UCSD-AML1 (cell line): ENCODE measurements around the gene NOD2.

Experiments used
- DNase-seq: peaks from one replicate; lab custom pipeline; 2025; ENCODE audit not compliant: unreplicated experiment; lab: John Stamatoyannopoulos, UW

NOD2 gene

GRCh38 chr16:50669741-50670140 is 23.7 kb upstream of the NOD2 start:
- no peak for DNase-seq

DNA sequence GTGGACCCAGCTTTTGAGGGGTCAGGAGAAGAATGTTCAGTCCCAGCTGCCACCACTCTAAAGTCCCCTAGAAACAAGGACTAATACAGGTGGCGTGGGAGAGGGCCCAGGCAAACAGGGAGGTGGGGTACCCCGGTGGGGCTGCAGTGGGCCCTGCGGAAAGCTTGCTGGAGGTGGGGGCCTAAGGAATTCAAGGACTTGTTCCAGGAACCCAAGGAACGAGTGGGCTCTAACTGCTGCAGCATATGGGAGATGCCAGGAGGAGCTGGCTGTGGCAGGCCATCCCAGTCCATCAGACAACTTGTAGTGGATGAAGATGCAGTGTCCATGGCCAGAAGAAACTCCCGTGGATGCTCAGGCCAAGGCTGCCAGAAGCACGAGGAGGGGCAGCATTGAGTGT is 22.9 kb upstream of the NOD2 start:
- no peak for DNase-seq

GRCh38 chr16:50671644-50672260 is 21.7 kb upstream of the NOD2 start:
- peak; percentile 58 for DNase-seq

- no peak for DNase-seq
These were observed 19.7 kb upstream of the NOD2 start for GRCh38 chr16:50673496-50674275.

DNA sequence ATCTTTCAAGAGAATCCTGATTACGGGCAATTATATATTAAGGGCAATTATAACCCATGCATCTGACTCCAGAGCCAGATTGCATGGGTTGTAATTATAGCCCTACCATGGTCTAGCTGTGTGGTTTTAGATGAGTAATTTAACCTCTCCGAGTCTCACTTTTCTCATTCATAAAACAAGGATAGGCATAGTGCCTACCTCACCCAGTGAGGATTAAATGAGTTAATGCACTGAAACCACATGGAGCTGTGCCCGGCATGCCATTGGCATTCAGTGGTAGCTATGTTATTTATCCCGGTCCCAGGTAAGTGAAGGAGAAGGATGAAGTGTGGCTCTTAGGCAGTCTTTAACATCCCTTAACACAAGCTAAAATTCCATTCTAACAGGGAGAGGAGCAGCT is 18.6 kb upstream of the NOD2 start:
- DNase-seq: no peak

- no peak for DNase-seq
These were observed 17.5 kb upstream of the NOD2 start for GRCh38 chr16:50675686-50676610.

GRCh38 chr16:50676684-50677225 is 16.7 kb upstream of the NOD2 start:
- no peak for DNase-seq

- no peak for DNase-seq
These were observed 16.1 kb upstream of the NOD2 start for GRCh38 chr16:50677351-50677750.

DNA sequence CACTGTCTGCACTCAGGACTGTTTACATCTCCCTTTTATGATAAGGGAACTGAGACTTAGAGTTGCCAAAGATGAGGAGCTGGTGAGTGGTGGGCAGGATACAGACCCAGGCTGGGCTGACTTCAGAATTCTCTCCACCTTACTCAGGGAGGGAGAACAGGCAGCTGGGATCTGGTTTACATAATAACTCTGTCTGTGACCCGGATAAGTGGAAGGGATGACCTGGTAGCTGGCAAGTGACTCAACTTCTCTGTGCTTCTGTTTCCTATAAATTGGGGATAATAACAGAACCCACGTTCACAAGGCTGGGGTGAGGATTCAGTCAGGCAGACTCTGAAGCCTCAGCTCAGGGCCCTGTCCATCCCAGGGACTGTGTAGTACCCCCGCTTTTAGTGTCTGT is 14.9 kb upstream of the NOD2 start:
- no peak for DNase-seq

GRCh38 chr16:50679266-50679665 is 14.1 kb upstream of the NOD2 start:
- no peak for DNase-seq

- no peak for DNase-seq
These were observed 13.5 kb upstream of the NOD2 start for GRCh38 chr16:50679676-50680555.

- no peak for DNase-seq
These were observed 12.9 kb upstream of the NOD2 start for GRCh38 chr16:50680556-50680893.

DNA sequence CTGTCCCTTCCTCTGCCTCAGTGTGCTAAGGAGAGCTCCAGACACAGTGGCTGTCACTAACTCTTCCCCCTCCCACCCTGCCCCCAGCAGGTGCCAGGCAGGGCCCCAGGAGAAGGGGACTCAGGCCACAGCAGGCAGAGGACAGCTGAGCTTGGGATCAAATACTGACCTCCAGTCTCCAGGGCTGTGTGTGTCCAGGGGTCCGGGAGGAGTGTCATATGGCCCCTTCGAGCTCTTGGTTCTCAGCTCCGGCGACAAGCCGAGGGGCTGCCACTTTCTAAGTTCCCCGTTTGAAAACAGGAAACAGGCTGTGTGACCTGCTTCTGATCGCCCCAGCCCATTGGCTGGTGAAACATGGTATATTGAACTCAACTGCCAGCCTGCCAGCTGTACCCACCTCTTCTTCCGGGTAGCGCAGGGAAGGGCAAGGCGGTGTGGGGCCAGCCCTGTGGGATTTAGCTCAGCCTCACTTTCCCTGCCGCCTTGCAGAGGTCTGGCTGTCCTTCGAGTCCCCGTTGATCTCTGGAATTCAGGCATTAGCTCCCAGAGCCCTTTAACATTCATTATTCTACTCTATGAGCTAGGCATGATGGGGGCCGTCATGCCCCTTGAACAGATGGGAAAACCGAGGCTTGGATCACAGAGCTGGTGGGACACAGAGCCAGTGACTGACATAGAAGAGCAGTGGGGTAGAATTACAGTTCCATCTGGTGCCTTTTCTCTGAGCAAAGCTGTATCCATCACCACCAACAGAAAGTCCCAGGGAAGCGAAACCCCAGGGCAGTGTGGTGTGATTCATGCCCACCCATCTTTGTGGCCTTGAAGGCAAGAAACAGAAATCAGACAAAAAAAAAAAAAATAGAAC is 12.2 kb upstream of the NOD2 start, which contains the start of gene SNX20:
Gene SNX20, minus strand, starts transcription at position 292 of the 865 bp plus-strand sequence. CDS start 3,786 bp downstream, outside the sequence.
- peak; percentile 77 for DNase-seq

DNA sequence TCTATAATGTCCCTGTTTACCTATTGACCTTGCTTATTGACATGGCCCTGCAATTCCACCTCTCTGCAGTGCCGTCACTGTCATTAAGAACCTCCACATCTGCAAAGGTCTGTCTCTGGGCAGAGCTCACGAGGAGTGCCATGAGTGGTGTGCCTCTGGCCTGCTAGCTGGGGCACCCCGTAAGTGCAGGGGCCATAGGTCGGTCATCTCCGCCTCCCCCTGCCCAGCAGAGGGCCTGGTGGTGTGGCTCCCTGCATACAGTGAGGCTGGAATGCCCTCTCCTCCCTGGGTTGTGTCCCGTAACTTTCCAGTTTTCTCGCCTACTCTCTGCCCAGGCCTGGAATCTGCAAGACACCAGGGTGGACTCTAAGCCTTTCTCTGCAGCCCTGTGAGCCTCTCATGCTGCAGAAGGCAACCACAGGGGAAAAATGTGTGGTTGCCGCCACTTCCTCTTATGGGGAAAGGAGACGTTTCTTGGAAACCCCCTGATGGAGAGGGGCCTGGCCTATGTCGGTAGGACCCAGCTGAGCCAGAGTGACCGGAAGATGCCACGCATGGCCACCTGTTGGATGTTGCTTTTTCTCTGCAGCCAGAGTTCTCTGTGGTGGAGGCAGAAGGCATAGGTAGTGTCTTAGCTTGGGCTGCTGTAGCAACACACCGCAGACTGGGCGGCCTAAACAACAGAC is 9.6 kb upstream of the NOD2 start:
- peak; percentile 81 for DNase-seq

- no peak for DNase-seq
These were observed 8.5 kb upstream of the NOD2 start for GRCh38 chr16:50684823-50685461.

DNA sequence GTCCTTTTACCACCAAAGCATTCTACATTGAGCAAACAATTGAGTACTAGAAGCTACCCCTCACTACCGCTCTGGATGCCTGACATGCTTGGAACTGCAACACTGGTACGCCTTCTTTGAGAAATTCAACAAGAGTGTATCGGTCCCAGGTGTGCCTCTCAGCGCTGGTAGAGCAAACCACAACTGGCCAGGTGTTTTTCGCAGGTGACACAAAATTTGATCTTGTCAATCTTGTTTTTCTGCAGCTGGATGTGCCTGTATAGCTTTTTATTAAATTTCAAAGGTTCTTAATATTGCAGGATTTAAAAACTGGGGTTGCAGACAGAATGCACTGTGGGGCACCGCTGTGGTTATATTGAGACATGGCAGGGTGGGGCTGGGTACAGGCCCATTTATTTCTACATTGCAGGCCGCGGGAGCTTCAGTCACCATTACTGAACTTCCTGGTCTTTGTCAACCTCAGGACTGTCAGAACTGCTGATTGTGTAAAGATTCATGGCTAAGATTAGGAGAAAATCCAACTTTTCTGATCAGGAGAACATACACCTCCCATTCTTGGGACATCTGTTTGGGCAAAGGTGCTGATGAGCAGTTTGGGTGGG is 7.8 kb upstream of the NOD2 start:
- no peak for DNase-seq

GRCh38 chr16:50688083-50688482 is 5.3 kb upstream of the NOD2 start:
- no peak for DNase-seq

DNA sequence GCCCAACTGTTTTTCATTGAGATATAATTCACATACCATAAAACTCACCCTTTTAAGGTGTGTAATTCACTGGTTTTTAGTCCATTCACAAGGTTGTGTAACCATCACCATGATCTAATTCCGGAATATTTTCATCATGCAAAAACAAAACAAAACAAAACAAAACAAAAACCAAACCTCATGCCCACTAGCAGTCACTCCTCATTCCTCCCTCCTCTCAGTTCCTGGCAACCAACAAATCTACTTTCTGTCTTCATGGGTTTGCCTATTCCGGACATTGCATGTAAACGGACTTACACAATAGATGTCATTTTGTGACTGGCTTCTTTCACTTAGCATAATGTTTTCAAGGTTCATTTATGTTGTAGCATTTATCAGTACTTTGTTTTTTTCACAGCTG is 4.5 kb upstream of the NOD2 start:
- DNase-seq: no peak
